Measurements from ENCODE around the gene LYSET.
"Not testable (repeated sequence)": the region's sequence is repeated elsewhere in the genome, so short reads cannot be mapped to it uniquely, and the experiment has no call there.

Gene LYSET

GRCh38 chr14:93159625-93160352, 25.3 kb upstream of the LYSET start:
- not testable (repeated sequence) for DNase-seq; H3K27me3 Mint-ChIP-seq; H3K4me1 Mint-ChIP-seq; H3K36me3 Mint-ChIP-seq (ENCODE audit: low read depth); H3K27ac Mint-ChIP-seq; H3K4me3 Mint-ChIP-seq; H3K9me3 Mint-ChIP-seq
- ATAC-seq: peak; percentile 4

DNA sequence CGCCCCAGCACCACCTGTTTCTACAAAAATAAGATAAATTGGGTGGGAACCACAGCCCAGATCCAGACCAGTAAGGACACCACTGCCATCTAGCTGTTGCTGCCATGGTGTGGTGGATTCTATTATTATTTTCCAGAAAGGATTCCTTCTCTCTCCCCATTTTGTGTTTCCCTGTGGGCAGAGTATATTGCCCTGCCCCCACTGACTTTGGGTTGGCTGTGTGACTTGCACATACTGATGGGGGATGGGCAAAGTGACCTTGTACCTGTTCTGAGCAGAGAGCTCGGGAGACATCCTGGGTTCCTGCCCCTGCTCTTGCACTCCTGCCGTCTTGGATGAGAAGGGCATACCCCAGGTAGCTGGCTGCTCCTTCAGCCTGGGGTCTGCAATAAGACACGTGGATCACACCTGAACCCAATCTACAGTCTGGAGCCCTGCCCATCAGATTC, 24.7 kb upstream of the LYSET start:
- Mint-ChIP-seq H3K36me3 (ENCODE audit: low read depth) (no peaks in the 10 kb centered on the region), H3K27me3 (no peaks in the 10 kb centered on the region), H3K9me3 (no peaks in the 10 kb centered on the region), H3K4me3 (no peak overlapping the region), H3K27ac (no peak overlapping the region), H3K4me1 (no peaks in the 10 kb centered on the region)
- ATAC-seq (peak; percentile 59), DNase-seq (no peak)

- Mint-ChIP-seq H3K9me3 (no peaks in the 10 kb centered on the region), H3K27me3 (no peaks in the 10 kb centered on the region), H3K4me1 (no peaks in the 10 kb centered on the region), H3K36me3 (ENCODE audit: low read depth) (no peaks in the 10 kb centered on the region), H3K27ac (no peak overlapping the region), H3K4me3 (no peak overlapping the region)
- DNase-seq: no peak
- no peak for ATAC-seq
These were observed 23.6 kb upstream of the LYSET start for GRCh38 chr14:93161411-93161940.

DNA sequence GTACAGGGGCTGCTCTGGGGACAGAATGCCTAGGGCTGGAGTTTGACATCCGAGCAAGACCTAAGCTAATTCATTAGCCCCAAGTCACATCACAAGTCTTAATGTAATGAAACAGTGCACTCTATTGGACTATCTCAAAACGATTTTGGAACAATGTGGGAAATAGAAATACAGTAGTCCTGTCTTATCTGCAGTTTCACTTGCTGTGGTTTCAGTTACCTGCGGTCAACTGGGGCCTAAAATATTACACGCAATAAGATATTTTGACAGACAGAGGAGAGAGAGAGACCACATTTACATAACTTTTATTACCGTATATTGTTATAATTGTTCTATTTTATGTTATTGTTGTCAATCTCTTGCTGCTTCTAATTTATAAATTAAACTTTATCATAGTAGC, 21.6 kb upstream of the LYSET start:
- no peak overlapping the region for H3K27ac Mint-ChIP-seq
- DNase-seq: no peak
- no peak overlapping the region for H3K4me3 Mint-ChIP-seq
- no peaks in the 10 kb centered on the region for H3K4me1 Mint-ChIP-seq
- H3K27me3 Mint-ChIP-seq: no peaks in the 10 kb centered on the region
- no peaks in the 10 kb centered on the region for H3K9me3 Mint-ChIP-seq
- no peaks in the 10 kb centered on the region for H3K36me3 Mint-ChIP-seq (ENCODE audit: low read depth)
- no peak for ATAC-seq

DNA sequence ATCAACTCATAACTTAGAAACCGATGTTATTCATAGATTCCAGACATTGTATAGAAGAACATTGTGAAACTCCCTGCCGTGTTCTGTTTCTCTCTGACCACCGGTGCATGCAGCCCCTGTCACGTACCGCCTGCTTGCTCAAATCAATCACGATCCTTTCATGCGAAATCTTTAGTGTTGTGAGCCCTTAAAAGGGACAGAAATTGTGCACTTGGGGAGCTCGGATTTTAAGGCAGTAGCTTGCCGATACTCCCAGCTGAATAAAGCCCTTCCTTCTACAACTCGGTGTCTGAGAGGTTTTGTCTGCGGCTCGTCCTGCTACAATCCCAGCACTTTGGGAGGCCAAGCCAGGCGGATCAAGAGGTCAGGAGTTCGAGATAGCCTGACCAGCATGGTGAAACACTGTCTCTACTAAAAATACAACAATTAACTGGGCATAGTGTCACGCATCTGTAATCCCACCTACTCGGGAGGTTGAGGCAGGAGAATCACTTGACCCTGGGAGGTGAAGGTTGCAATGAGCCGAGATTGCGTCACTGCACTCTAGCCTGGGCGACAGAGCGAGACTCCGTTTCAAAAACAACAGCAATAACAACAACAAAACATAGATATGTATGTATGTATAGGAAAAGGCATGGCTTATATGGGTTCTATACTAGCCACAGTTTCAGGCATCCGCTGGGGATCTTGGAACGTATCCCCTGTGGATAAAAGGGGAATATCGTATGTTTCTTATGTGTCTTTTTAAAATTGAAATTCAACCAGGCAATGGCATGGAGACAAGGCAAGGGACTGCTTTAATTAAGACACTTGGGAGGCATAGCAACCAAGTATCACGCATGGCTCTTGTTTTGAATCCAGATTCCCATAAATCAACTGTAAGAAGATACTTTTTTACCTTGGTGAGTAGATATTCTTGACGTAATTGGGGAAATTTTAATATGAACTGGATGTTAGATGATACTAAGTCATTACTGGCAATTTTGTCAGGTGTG, 19.5 kb upstream of the LYSET start:
- not testable (repeated sequence) for H3K27me3 Mint-ChIP-seq; H3K27ac Mint-ChIP-seq; H3K4me1 Mint-ChIP-seq; H3K9me3 Mint-ChIP-seq; ATAC-seq; H3K4me3 Mint-ChIP-seq; H3K36me3 Mint-ChIP-seq (ENCODE audit: low read depth); DNase-seq

- not testable (repeated sequence) for H3K27ac Mint-ChIP-seq; H3K4me1 Mint-ChIP-seq; H3K36me3 Mint-ChIP-seq (ENCODE audit: low read depth); H3K9me3 Mint-ChIP-seq; H3K4me3 Mint-ChIP-seq; ATAC-seq; H3K27me3 Mint-ChIP-seq; DNase-seq
These were observed 16.5 kb upstream of the LYSET start for GRCh38 chr14:93168610-93169009.

DNA sequence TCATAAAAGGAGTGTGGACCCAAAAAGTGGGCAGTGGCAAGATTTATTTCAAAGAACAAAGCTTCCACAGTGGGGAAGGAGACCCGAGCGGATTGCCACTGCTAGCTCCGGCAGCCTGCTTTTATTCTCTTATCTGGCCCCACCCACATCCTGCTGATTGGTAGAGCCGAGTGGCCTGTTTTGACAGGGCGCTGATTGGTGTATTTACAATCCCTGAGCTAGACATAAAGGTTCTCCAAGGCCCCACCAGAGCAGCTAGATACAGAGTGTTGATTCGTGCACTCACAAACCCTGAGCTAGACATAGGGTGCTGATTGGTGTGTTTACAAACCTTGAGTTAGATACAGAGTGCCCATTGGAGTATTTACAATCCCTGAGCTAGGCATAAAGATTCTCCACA, 15.5 kb upstream of the LYSET start:
- not testable (repeated sequence) for H3K27me3 Mint-ChIP-seq, H3K4me3 Mint-ChIP-seq, DNase-seq

GRCh38 chr14:93170141-93170540, 15.0 kb upstream of the LYSET start:
- not testable (repeated sequence) for ATAC-seq; H3K27me3 Mint-ChIP-seq; H3K4me1 Mint-ChIP-seq; DNase-seq; H3K9me3 Mint-ChIP-seq; H3K4me3 Mint-ChIP-seq; H3K36me3 Mint-ChIP-seq (ENCODE audit: low read depth); H3K27ac Mint-ChIP-seq

More for the DNA sequence above, 15.5 kb upstream of the LYSET start:
- H3K9me3 Mint-ChIP-seq; H3K36me3 Mint-ChIP-seq (ENCODE audit: low read depth); H3K4me1 Mint-ChIP-seq; H3K27ac Mint-ChIP-seq; ATAC-seq: not testable (repeated sequence)

DNA sequence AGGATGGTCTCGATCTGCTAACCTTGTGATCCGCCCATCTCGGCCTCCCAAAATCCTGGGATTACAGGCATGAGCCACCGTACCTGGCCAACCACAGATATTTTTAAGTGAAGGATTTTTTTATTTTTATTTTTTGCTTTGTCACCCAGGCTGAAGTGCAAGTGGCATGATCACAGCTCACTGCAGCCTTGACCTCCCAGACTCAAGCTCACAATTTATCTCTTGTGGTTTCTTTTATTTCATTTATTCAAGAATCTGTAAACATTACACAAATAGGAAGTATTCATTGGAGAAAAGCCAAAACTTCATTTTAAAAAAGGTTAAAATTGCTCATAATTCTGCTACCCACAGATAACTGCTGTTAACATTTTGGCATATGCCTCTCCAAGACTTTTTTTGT, 13.7 kb upstream of the LYSET start:
- H3K27me3 Mint-ChIP-seq: no peaks in the 10 kb centered on the region
- DNase-seq (no peak), ATAC-seq (no peak)
- no peaks in the 10 kb centered on the region for H3K4me1 Mint-ChIP-seq
- H3K27ac Mint-ChIP-seq: no peak overlapping the region
- H3K36me3 Mint-ChIP-seq (ENCODE audit: low read depth): no peaks in the 10 kb centered on the region
- H3K4me3 Mint-ChIP-seq: no peak overlapping the region
- no peaks in the 10 kb centered on the region for H3K9me3 Mint-ChIP-seq

DNA sequence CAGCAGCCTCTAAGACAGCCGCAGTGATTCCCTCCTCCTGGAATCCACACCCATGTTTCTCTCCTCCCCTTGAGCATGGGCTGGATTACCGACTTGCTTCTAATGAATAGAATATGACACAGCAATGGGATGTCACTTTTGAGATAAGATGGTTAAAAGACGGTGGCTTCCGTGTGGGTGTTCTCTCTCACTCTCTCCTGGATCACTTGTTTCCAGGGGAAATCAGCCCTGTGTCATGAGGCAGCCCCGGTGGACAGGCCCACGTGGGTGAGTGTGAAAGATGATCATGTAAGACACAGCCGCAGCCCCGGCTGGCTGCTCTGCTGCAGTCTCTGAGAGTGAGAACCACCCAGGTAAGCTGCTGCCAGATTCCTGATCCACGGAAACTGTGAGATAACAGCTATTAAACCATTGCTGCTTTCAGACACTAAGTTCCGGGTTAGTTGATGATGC, 11.1 kb upstream of the LYSET start:
- Mint-ChIP-seq H3K27me3 (no peaks in the 10 kb centered on the region), H3K9me3 (no peaks in the 10 kb centered on the region), H3K4me3 (no peak overlapping the region), H3K4me1 (no peaks in the 10 kb centered on the region), H3K36me3 (ENCODE audit: low read depth) (no peaks in the 10 kb centered on the region), H3K27ac (no peak overlapping the region)
- no peak for DNase-seq
- ATAC-seq: peak; percentile 42

DNA sequence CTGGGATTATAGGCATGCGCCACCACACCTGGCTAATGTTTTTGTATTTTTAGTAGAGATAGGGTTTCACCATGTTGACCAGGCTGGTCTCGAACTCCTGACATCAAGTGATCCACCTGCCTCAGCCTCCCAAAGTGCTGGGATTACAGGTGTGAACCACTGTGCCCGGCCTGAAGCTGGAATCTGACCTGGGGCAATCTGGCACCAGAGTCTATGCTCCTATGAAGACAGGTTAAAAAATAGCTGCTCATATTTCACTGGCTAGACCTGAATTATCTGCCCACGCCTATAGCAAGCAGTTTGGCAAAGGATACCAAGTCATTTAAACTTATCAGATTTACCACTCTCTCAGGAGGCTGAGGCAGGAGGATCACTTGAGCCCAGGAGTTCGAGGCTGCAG, 10.4 kb upstream of the LYSET start:
- not testable (repeated sequence) for H3K27me3 Mint-ChIP-seq, H3K4me1 Mint-ChIP-seq, ATAC-seq

GRCh38 chr14:93175492-93175891, 9.6 kb upstream of the LYSET start:
- no peaks in the 10 kb centered on the region for H3K36me3 Mint-ChIP-seq (ENCODE audit: low read depth)
- H3K4me1 Mint-ChIP-seq: no peaks in the 10 kb centered on the region
- DNase-seq (no peak), ATAC-seq (no peak)
- H3K9me3 Mint-ChIP-seq: no peaks in the 10 kb centered on the region
- no peak overlapping the region for H3K27ac Mint-ChIP-seq
- no peak overlapping the region for H3K4me3 Mint-ChIP-seq
- no peaks in the 10 kb centered on the region for H3K27me3 Mint-ChIP-seq

More for the DNA sequence above, 10.4 kb upstream of the LYSET start:
- DNase-seq; H3K36me3 Mint-ChIP-seq (ENCODE audit: low read depth); H3K9me3 Mint-ChIP-seq; H3K27ac Mint-ChIP-seq; H3K4me3 Mint-ChIP-seq: not testable (repeated sequence)

- Mint-ChIP-seq H3K27me3 (no peaks in the 10 kb centered on the region), H3K9me3 (no peaks in the 10 kb centered on the region), H3K36me3 (ENCODE audit: low read depth) (peaks cover 27% of the 10 kb centered on the region), H3K4me3 (peak overlapping the region; percentile 91), H3K4me1 (peaks cover 39% of the 10 kb centered on the region), H3K27ac (peak overlapping the region; percentile 90)
- no peak for DNase-seq
- ATAC-seq: no peak
These were observed 1.4 kb upstream of the LYSET start for GRCh38 chr14:93183596-93184317.

GRCh38 chr14:93185349-93185720, 218 bp downstream of the LYSET start:
- Mint-ChIP-seq H3K9me3 (no peaks in the 10 kb centered on the region), H3K4me1 (peaks cover 41% of the 10 kb centered on the region), H3K36me3 (ENCODE audit: low read depth) (peaks cover 29% of the 10 kb centered on the region), H3K27ac (peak overlapping the region; percentile 94), H3K4me3 (peak overlapping the region; percentile 96), H3K27me3 (no peaks in the 10 kb centered on the region)
- DNase-seq (no peak), ATAC-seq (no peak)

Data from activated naive CD8-positive, alpha-beta T cell treated with anti-CD3 and anti-CD28 coated beads, Interleukin-2, amount 50 U/mL, for 24 hours (primary cell).